Jurkat, Clone E6-1 (cell line): ENCODE results near the gene CTIF.
A peak's percentile ranks its signal among the peaks of the same experiment; 100 is the strongest.

ENCODE experiments used
- DNase-seq: peaks from one replicate; pipeline ENCODE4 v3.0.0-alpha.2; 2011; ENCODE audit warnings: low read depth, low spot score
- H3K4me3 ChIP-seq: 2 replicates; pipeline ENCODE4 v1.5.1; 2011; ENCODE audit warnings: mild to moderate bottlenecking, low read length, control low read depth, moderate library complexity

CTIF gene

GRCh38 chr18:48898521-48898920, 359.7 kb downstream of the CTIF start:
- no peak overlapping the region for H3K4me3 ChIP-seq
- DNase-seq: no peak

DNA sequence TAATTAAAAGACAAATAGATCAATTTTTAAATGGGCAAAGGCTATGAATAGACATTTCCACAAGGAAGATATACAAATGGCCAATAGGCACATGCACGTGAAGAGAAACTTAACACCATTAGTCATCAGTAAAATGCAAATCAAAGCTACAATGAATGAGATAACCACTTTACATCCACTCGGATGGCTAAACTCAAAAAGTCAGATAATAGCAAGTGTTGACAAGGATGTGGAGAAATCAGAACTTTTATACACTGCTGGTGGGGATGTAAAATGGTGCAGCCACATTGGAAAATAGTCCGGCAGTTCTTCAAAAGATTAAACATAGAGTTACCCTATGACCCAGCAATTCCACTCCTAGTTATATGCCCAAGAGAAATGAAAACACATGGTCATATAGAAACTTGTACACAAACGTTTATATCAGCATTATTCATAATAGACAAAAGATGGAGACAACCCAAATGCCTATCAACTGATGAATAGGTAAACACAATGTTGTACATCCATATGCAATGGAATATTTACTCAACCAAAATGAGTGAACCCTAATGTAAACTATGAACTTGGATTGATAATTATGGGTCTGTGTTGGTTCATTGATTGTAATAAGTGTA, 360.8 kb downstream of the CTIF start:
- no peak for DNase-seq
- H3K4me3 ChIP-seq: no peak overlapping the region

GRCh38 chr18:48900469-48900868, 361.6 kb downstream of the CTIF start:
- H3K4me3 ChIP-seq: no peak overlapping the region
- DNase-seq: no peak

DNA sequence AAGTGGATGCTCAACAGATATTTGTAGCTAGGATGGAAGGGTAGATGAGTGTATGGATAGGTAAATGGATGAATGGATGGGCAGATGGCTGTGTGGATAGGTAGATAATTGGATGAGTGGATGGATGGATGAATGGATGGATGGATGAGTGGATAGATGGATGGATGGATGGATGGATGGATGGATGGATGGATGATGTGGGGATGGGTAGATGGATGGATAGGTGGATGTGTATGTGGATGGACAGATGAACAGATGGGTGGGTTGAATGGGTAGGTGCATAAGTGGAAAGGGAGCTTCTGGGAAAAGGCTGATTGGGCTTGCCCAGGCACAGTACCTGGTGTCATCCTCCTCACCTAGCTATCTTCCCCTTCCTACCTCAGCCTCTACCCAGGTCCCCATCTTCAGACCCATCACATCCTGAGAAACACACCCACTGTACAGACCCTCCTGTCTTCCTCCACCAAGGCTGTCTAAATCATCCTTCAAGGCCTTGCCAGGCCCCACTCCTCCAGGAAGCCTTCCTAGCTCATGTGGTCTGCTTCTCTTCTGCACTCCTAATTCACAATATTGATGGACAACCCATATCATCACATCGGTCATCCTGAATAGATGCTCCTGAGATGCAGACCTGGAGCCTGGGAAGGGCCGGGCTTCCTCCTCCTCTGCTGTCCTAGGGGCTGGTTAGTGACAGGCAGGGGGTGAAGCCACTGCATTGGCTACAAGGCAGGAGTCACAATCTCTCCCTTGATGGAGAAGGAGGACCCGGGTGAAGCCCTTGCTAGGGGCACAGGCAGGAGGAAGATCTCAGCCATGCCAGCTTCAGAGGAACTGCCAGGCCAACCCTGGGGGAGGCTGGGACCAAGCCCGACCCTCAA, 362.6 kb downstream of the CTIF start:
- DNase-seq: no peak
- H3K4me3 ChIP-seq: no peak overlapping the region

GRCh38 chr18:48902023-48902855, 363.4 kb downstream of the CTIF start:
- H3K4me3 ChIP-seq: no peak overlapping the region
- DNase-seq: no peak

DNA sequence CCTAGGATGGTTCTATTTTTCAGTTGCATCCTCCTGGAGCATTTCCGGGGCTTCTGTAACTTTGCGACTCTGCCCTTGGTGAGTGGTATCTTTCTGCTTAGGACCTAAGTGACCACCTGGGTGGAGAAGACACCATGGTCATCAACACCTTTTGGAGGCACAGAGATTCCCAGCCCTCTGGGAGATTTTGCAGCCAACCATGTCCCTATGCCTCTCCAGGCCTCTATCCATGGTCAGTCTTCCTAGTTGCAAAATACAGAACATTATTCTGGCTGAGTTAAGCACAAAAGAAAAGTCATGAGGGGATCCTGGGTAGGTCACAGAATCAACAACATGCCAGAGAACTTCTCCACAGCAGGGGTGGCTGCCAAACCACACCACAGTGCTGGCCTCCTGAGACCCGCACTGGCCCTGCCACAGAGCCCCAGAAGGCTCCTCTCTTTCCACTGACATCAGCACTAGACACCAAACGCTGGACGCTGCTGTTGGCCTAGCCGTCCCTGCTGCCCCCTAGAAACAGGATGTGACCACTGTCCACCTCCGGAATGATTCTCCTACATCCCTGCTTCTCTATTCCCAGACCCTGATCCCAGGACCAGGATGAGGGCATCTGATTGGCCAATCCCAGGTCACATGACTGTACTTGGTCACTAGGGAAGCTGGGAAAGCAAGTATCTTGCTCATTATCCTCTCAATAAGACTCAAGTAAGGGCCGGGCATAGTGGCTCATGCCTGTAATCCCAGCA, 364.2 kb downstream of the CTIF start:
- no peak for DNase-seq
- H3K4me3 ChIP-seq: no peak overlapping the region

DNA sequence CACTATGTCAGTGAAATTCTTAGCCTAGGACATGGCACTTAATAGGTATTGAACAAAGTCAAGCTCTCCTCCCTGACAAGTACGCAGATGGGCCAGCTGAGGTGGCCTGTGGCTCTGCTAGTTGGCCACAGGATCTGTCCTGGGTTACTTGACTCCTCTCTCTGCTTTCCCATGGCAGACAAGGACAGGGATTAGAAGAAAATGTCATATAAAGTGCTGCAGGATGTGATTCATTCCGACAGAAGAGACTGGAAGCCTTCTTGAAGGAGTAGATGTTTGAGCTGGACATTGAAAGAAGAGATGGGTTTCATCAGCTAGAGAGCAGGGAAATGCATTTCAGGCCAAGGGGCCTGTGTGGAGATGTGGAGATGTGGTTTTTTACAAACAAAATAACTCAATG, 365.3 kb downstream of the CTIF start:
- H3K4me3 ChIP-seq: no peak overlapping the region
- DNase-seq: no peak

- no peak for DNase-seq
- no peak overlapping the region for H3K4me3 ChIP-seq
These were observed 366.1 kb downstream of the CTIF start for GRCh38 chr18:48904847-48905394.

- DNase-seq: no peak
- no peak overlapping the region for H3K4me3 ChIP-seq
These were observed 366.7 kb downstream of the CTIF start for GRCh38 chr18:48905513-48905912.

DNA sequence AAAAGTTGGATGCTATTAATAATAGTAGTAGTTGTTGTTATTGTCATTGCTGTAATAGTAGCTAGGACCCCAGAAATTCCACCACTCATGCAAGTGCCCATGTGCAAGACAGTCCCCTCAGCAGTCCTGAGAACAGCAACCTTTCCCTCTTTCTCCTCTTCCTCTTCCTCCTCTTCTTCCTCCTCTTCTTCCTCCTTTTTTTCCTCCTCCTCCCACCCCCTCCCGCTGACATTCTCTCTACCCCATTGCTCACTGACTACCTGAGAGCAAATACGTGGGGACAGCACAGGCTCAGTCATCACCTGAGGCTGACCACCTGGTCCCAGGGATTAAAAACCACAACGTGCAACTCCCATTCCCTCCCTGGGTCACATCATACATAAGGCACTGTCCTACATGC, 370.1 kb downstream of the CTIF start:
- DNase-seq: no peak

DNA sequence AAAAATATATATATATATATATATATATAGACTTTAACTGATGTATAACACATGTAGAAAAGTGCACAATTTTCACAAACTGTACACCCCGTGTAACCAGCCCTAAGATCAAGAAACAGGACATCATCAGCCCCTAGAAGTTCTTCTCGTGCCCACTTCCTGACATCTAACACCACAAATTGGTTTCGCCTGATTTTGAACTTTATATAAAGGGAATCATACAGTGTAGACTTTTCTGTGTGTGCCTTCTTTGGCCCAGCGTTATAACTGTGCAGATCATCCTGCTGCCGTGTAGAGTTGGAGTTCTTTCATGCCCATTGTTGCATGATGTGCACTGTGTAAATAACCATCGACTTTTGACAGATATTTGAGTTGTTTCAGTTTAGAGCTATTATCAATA, 370.9 kb downstream of the CTIF start:
- peak; percentile 59 for DNase-seq
- no peak overlapping the region for H3K4me3 ChIP-seq

More for the DNA sequence above, 370.1 kb downstream of the CTIF start:
- no peak overlapping the region for H3K4me3 ChIP-seq

GRCh38 chr18:48910972-48911545, 372.2 kb downstream of the CTIF start:
- no peak for DNase-seq
- H3K4me3 ChIP-seq: no peak overlapping the region
